ENCODE data around the gene SACS.

DNA sequence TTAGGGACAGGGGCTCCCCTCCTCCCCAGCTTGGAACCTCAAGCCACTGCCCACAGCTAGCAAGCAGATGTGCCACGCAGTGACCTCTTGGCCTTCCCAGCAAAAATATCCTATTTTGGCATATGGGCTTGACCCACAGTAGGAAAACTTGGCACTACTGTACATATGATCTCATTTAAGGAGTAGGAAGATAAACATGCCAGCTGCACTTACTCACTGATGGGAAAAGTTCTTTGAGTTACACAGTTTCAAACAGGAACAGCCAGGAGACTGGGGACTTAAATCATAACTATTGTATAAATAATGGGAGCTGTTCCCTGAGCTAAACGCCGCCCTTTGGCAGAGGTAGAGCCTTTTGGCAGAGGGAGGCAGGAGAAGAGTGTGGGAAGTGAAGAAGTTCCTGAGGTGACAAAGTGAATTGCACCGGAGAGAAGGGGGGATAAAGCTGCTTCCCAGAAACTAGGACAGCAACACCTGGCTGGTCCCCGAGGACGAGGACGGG, 6.1 kb downstream of the SACS start:
- TF ChIP-seq, protein P1, sequence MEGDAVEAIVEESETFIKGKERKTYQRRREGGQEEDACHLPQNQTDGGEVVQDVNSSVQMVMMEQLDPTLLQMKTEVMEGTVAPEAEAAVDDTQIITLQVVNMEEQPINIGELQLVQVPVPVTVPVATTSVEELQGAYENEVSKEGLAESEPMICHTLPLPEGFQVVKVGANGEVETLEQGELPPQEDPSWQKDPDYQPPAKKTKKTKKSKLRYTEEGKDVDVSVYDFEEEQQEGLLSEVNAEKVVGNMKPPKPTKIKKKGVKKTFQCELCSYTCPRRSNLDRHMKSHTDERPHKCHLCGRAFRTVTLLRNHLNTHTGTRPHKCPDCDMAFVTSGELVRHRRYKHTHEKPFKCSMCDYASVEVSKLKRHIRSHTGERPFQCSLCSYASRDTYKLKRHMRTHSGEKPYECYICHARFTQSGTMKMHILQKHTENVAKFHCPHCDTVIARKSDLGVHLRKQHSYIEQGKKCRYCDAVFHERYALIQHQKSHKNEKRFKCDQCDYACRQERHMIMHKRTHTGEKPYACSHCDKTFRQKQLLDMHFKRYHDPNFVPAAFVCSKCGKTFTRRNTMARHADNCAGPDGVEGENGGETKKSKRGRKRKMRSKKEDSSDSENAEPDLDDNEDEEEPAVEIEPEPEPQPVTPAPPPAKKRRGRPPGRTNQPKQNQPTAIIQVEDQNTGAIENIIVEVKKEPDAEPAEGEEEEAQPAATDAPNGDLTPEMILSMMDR (IDR thresholded peaks at IDR 0.05), result no peak
- no peak for TF ChIP-seq POLR2A (IDR thresholded peaks at IDR 0.05)
